ENCODE data around the gene SEC63.
"Not testable (repeated sequence)": the region's sequence is repeated elsewhere in the genome, so short reads cannot be mapped to it uniquely, and the experiment has no call there.

The SEC63 gene

GRCh38 chr6:107957909-107958688 is at the start of gene SEC63:
TSS of gene SEC63 (minus strand) at chr6:107958208. CDS start at chr6:107958009, 199 bp downstream.
- ATAC-seq (peak; percentile 97), DNase-seq (peak; percentile 97 to 98)
- peak within 1 kb of the TSS; percentile 99 to 100 for H3K4me3 Mint-ChIP-seq
- peak within 1 kb of the TSS; percentile 99 for H3K27ac Mint-ChIP-seq
- H3K4me1 Mint-ChIP-seq: peaks cover 25% of the 10 kb centered on the region
- H3K9me3 Mint-ChIP-seq: no peaks in the 10 kb centered on the region
- no peaks in the 10 kb centered on the region for H3K27me3 Mint-ChIP-seq

DNA sequence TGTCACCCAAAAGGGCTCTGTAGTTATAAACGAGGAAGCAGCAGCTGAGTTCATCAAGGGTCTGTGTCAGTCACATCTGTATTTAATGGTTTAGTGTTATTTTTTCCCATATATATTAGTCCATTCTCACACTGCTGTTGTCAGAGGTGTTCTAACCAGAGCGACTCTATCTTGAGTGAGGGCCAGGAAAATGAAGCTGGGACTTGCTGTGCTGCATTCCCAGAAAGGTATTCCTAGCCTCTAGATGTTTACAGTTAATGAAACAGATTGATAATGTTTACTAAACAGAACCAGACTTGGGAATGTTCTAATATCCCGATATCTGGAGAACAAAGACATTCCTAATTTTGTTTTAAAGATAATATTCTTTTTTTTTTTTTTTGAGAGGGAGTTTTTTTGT is 48.0 kb upstream of the SEC63 start:
- H3K4me3 Mint-ChIP-seq: no peak overlapping the region
- ATAC-seq (no peak), DNase-seq (no peak)
- H3K4me1 Mint-ChIP-seq: no peaks in the 10 kb centered on the region
- H3K27ac Mint-ChIP-seq: no peak overlapping the region
- H3K27me3 Mint-ChIP-seq: no peaks in the 10 kb centered on the region
- peaks cover 11% of the 10 kb centered on the region in 2 donors for H3K9me3 Mint-ChIP-seq

GRCh38 chr6:108004861-108005260 is 46.9 kb upstream of the SEC63 start:
- DNase-seq (no peak), ATAC-seq (no peak)
- no peaks in the 10 kb centered on the region for H3K4me1 Mint-ChIP-seq
- no peaks in the 10 kb centered on the region for H3K27me3 Mint-ChIP-seq
- H3K4me3 Mint-ChIP-seq: no peak overlapping the region
- peaks cover 10 to 11% of the 10 kb centered on the region in 2 donors for H3K9me3 Mint-ChIP-seq
- no peak overlapping the region for H3K27ac Mint-ChIP-seq

DNA sequence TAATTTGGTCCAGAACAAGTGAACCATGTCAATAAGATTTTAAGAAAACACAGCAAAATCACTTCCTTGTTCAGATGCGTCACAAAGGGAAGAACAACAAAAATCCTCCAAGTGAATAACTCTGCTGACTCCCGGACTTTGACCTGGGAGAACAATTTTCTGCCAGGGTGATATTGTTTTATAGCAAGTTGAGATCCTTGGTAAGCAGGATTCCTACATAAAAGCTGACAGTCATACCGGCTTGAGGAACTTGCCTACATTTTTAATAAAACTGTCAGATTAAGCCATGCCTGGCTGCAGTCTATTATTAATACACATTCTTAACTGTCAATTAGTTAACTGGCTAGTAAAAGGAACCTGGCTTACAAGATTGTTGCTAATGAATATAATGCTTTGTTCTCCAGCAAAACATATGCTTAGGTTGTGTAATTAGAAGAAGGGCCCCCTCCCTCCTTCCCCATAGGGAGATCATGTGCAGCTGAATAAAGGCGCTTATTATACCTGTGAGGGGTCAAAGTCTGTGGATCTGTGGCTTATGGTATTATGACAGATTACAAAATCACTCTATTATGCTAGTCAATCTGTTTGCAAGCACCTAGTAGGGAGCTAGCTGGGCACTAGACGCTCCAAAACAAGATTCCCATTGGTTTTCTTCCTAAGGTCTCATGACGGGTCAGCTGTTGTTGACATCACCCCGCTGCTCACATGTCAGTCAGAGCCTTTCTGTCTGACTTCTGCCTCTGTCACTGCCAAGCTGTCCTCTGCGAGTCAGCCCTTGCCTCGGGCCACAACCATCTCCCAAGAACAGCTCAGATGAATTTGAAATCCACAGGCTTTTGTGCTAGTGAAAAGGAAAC is 44.6 kb upstream of the SEC63 start:
- H3K27me3 Mint-ChIP-seq: no peaks in the 10 kb centered on the region
- H3K4me3 Mint-ChIP-seq: no peak overlapping the region
- ATAC-seq: no peak
- no peaks in the 10 kb centered on the region for H3K9me3 Mint-ChIP-seq
- H3K27ac Mint-ChIP-seq: no peak overlapping the region
- no peaks in the 10 kb centered on the region for H3K4me1 Mint-ChIP-seq
- no peak for DNase-seq

DNA sequence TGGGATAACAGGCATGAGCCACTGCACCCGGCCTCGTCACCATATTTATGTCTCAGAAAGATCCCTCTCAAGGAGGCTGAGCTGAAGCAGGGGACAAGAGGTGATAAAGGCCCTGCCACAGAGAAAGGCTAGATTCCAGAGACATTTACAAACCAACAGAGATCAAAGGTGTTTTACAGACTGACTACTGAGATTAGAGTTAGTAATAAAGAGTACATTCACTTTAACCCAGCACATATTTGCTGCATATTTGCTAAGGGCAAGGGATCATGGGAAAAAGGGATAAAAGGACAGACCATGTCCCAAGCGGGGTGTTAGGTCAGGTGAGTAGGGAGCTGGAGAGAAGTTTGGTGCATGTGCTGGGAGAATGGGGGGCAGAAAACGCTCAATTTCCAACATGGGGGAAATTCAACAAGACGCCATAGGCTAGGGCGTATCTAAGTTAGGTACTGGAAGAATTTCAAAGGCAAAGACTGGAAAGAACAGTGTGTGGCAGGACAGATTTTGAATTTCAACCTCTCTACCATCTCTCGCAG is 43.8 kb upstream of the SEC63 start:
- Mint-ChIP-seq H3K4me1 (no peaks in the 10 kb centered on the region), H3K27ac (no peak overlapping the region), H3K9me3 (no peaks in the 10 kb centered on the region), H3K27me3 (no peaks in the 10 kb centered on the region), H3K4me3 (no peak overlapping the region)
- ATAC-seq (no peak), DNase-seq (no peak)

DNA sequence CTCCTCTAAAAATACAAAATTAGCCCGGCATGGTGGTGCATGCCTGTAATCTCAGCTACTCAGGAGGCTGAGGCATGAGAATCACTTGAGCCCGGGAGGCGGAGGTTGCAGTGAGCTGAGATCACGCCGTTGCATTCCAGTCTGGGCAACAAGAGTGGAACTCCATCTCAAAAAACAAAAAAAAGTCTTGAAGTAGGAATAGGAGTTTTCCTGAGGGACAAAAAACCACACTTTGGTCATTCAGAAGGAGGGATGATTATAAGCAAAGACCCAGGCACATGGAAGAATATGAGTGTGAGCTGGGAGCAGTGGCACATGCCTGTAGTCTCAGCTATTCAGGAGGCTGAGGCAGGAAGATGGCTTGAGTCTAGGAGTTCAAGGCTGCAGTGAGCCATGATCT is 42.3 kb upstream of the SEC63 start:
- not testable (repeated sequence) for H3K27ac Mint-ChIP-seq, H3K4me3 Mint-ChIP-seq

DNA sequence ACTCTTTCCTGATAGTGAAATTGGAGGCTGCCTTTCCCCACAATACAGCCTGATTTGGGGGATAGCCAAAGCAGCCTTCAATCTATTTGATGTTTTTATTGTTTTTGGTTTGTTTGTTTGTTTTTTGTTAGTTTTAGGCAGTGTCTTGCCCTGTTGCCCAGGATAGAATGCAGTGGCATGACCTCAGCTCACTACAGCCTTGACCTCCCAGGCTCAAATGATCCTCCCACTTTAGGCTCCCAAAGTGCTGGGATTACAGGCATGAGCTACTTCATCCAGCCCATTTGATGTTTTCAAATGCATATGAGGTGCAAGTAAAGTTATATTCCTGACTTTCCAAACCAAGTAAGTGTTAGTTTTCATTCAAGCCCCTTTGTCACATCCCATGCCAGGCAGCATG is 41.3 kb upstream of the SEC63 start:
- H3K9me3 Mint-ChIP-seq: no peaks in the 10 kb centered on the region
- no peak overlapping the region for H3K4me3 Mint-ChIP-seq
- ATAC-seq (no peak), DNase-seq (no peak)
- H3K27me3 Mint-ChIP-seq: no peaks in the 10 kb centered on the region
- H3K27ac Mint-ChIP-seq: no peak overlapping the region
- no peaks in the 10 kb centered on the region for H3K4me1 Mint-ChIP-seq

More for the DNA sequence above, 42.3 kb upstream of the SEC63 start:
- H3K9me3 Mint-ChIP-seq, H3K27me3 Mint-ChIP-seq, DNase-seq, H3K4me1 Mint-ChIP-seq, ATAC-seq: not testable (repeated sequence)

DNA sequence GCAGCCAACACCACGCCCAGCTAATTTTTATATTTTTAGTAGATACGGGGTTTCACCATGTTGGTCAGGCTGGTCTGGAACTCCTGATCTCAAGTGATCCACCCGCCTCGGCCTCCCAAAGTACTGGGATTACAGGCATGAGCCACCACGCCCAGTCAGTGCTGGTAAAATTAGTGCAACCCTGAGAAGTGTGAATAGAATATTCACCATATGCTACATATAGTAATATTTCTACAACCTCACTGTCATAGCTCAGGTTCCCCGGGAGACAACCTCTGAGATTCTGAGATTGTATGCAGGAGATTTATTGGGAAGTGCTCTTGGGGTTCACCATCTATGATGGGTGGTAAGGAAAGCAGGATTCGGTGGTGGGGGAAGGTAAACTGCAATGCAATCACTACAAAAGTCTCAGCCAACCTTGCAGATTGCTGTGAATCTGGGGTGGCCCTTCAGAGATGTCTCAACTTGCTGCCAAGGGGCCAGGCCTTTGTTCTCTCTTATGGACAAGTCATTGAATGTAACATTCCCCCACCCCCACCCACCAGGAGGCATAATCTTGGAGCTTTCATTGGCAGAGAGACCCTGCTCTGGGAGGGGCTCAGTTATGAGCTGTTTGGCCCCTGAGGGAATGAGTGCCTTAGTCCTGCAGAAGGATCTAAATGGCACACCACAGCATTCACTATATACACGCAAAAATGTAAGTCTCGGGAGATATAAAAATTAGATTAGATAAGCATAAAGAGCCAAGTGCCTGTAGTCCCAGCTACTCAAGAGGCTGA is 34.0 kb upstream of the SEC63 start:
- H3K4me1 Mint-ChIP-seq: no peaks in the 10 kb centered on the region
- no peak overlapping the region for H3K4me3 Mint-ChIP-seq
- H3K27me3 Mint-ChIP-seq: no peaks in the 10 kb centered on the region
- no peak for DNase-seq
- peak overlapping the region in 1 of 2 donors; percentile 77 for H3K27ac Mint-ChIP-seq
- no peak for ATAC-seq
- H3K9me3 Mint-ChIP-seq: no peaks in the 10 kb centered on the region

- no peak overlapping the region for H3K27ac Mint-ChIP-seq
- no peak for DNase-seq
- no peaks in the 10 kb centered on the region for H3K9me3 Mint-ChIP-seq
- H3K4me3 Mint-ChIP-seq: no peak overlapping the region
- no peaks in the 10 kb centered on the region for H3K27me3 Mint-ChIP-seq
- no peaks in the 10 kb centered on the region for H3K4me1 Mint-ChIP-seq
- ATAC-seq: no peak
Observed at GRCh38 chr6:107991061-107991460, 33.1 kb upstream of the SEC63 start.

DNA sequence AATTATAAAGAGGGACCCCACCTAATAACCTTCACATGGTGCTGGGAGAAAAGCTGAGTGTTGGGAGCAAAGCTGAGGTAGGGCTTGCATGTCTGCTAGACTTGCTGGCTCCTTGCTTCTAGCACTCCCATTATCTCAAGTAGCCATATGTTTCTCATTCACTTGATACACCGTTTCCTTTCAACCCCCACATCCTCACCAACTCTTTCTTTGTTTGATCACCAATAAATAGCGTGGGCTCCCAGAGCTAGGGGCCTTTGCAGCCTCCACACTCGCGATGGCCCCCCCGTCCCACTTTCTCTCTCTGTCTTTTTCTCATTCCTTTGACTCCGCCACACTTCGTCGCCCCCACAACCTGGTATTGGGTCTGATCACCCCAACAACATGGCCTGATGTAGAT is 32.6 kb upstream of the SEC63 start:
- not testable (repeated sequence) for H3K9me3 Mint-ChIP-seq, H3K4me1 Mint-ChIP-seq, H3K27ac Mint-ChIP-seq, H3K27me3 Mint-ChIP-seq, DNase-seq, H3K4me3 Mint-ChIP-seq, ATAC-seq

- no peak for ATAC-seq
- Mint-ChIP-seq H3K4me3 (no peak overlapping the region), H3K4me1 (no peaks in the 10 kb centered on the region)
Observed at GRCh38 chr6:107989166-107990094, 31.4 kb upstream of the SEC63 start.

DNA sequence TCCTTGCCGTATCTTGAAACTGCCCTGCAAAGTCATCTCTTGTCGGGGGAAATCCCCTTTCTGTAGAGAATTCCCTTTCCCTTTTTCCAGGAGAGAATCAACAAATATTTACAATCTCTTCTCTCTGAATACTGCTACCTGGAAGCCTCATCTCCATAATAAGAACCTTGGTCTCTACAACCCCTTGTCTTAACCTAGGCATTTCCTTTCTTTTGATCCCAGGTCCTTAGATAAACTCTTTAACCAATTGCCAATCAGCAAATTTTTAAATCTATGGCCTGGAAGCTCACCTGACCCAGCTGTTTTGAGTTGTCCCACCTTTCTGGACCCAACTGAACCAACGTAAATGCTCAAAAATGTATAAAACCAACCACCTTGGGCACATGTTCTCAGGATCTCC is 30.6 kb upstream of the SEC63 start:
- Mint-ChIP-seq H3K4me1 (no peaks in the 10 kb centered on the region), H3K9me3 (no peaks in the 10 kb centered on the region), H3K4me3 (no peak overlapping the region), H3K27me3 (no peaks in the 10 kb centered on the region), H3K27ac (no peak overlapping the region)
- ATAC-seq: no peak
- DNase-seq: no peak

More at GRCh38 chr6:107989166-107990094, 31.4 kb upstream of the SEC63 start:
- peak overlapping the region in 1 of 2 donors; percentile 30 for H3K27ac Mint-ChIP-seq
- H3K27me3 Mint-ChIP-seq: no peaks in the 10 kb centered on the region
- DNase-seq: no peak
- H3K9me3 Mint-ChIP-seq: no peaks in the 10 kb centered on the region

GRCh38 chr6:107987805-107988204 is 29.8 kb upstream of the SEC63 start:
- H3K9me3 Mint-ChIP-seq: no peaks in the 10 kb centered on the region
- H3K4me3 Mint-ChIP-seq: no peak overlapping the region
- no peak overlapping the region for H3K27ac Mint-ChIP-seq
- H3K4me1 Mint-ChIP-seq: no peaks in the 10 kb centered on the region
- ATAC-seq: no peak
- DNase-seq: no peak
- H3K27me3 Mint-ChIP-seq: peaks cover 2% of the 10 kb centered on the region

DNA sequence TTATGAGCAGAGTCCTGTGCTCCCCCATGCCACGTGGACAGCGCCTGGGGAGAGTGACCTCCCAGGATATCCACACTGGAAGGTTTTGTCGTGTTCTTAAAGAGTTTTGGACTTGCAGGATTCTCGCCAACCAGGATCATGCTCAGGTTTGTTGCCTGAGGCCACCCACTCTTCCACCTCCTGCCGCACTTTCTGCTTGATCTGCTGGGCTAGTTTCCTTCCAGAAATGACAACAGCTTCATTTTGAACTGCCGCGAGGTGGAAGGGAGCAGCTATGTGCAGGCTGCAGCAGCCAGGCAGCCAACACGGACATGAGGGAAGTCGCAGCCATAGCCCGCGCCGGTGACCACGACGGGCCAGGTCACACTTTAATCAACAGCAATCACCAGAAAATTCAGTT is 27.7 kb upstream of the SEC63 start:
- no peak for DNase-seq
- Mint-ChIP-seq H3K4me1 (no peaks in the 10 kb centered on the region), H3K27me3 (peaks cover 12% of the 10 kb centered on the region), H3K4me3 (no peak overlapping the region), H3K9me3 (no peaks in the 10 kb centered on the region), H3K27ac (no peak overlapping the region)
- no peak for ATAC-seq

Measured in stimulated activated naive CD8-positive, alpha-beta T cell treated with anti-CD3 and anti-CD28 coated beads, Interleukin-15, amount 100 ng/mL, for 72 hours (primary cell).